Muscle layer of colon (tissue), 2 donors: ENCODE results near the gene THBS2.
"Not testable (repeated sequence)": the region's sequence is repeated elsewhere in the genome, so short reads cannot be mapped to it uniquely, and the experiment has no call there.

Experiments used
- H3K27ac ChIP-seq: one replicate; pipeline ENCODE4 v1.7.0; 2013; ENCODE audit warnings: low read depth, mild to moderate bottlenecking, low read length, moderate library complexity
- H3K27me3 ChIP-seq, 2 donors: one replicate each; pipeline ENCODE4 v1.7.0; 2013; ENCODE audit warnings: low read length in 2 of 2, mild to moderate bottlenecking in 2 of 2; ENCODE audit not compliant: insufficient read depth in 2 of 2, control insufficient read depth in 1 of 2
- H3K36me3 ChIP-seq: one replicate; pipeline ENCODE4 v1.7.0; 2013; ENCODE audit warnings: mild to moderate bottlenecking, low read length; ENCODE audit not compliant: insufficient read depth
- H3K4me1 ChIP-seq: one replicate; pipeline ENCODE4 v1.7.0; 2013; ENCODE audit warnings: mild to moderate bottlenecking, low read length; ENCODE audit not compliant: insufficient read depth
- H3K4me3 ChIP-seq, 2 donors: one replicate each; pipeline ENCODE4 v1.7.0; 2013; ENCODE audit warnings: low read length in 2 of 2, low read depth in 1 of 2, mild to moderate bottlenecking in 1 of 2, moderate library complexity in 1 of 2
- H3K9ac ChIP-seq: one replicate; pipeline ENCODE4 v1.7.0; 2013; ENCODE audit warnings: low read length
- H3K9me3 ChIP-seq: one replicate; pipeline ENCODE4 v1.7.0; 2013; ENCODE audit warnings: mild to moderate bottlenecking, low read length
- donor health status: abdominal sarcoma.
- donor health status: Adenocarcinoma of cecum.

THBS2 gene

GRCh38 chr6:169188051-169188470 is 65.6 kb downstream of the THBS2 start:
- H3K4me1 ChIP-seq: no peaks in the 10 kb centered on the region
- H3K9ac ChIP-seq: no peak overlapping the region
- H3K36me3 ChIP-seq: no peaks in the 10 kb centered on the region
- H3K9me3 ChIP-seq: no peaks in the 10 kb centered on the region
- no peaks in the 10 kb centered on the region for H3K27me3 ChIP-seq
- no peak overlapping the region for H3K4me3 ChIP-seq
- no peak overlapping the region for H3K27ac ChIP-seq

- no peaks in the 10 kb centered on the region for H3K9me3 ChIP-seq
- H3K27ac ChIP-seq: no peak overlapping the region
- no peaks in the 10 kb centered on the region for H3K36me3 ChIP-seq
- no peaks in the 10 kb centered on the region for H3K4me1 ChIP-seq
- no peak overlapping the region for H3K9ac ChIP-seq
- no peak overlapping the region for H3K4me3 ChIP-seq
- no peaks in the 10 kb centered on the region for H3K27me3 ChIP-seq
Observed at GRCh38 chr6:169186496-169187169, 67.0 kb downstream of the THBS2 start.

- no peaks in the 10 kb centered on the region for H3K9me3 ChIP-seq
- no peak overlapping the region for H3K4me3 ChIP-seq
- no peak overlapping the region for H3K27ac ChIP-seq
- H3K27me3 ChIP-seq: no peaks in the 10 kb centered on the region
- no peaks in the 10 kb centered on the region for H3K4me1 ChIP-seq
- no peaks in the 10 kb centered on the region for H3K36me3 ChIP-seq
- H3K9ac ChIP-seq: no peak overlapping the region
Observed at GRCh38 chr6:169185692-169186485, 67.8 kb downstream of the THBS2 start.

- Histone ChIP-seq H3K4me1 (no peaks in the 10 kb centered on the region), H3K27me3 (no peaks in the 10 kb centered on the region), H3K9ac (no peak overlapping the region), H3K36me3 (no peaks in the 10 kb centered on the region), H3K9me3 (no peaks in the 10 kb centered on the region), H3K4me3 (no peak overlapping the region), H3K27ac (no peak overlapping the region)
Observed at GRCh38 chr6:169185011-169185521, 68.6 kb downstream of the THBS2 start.

DNA sequence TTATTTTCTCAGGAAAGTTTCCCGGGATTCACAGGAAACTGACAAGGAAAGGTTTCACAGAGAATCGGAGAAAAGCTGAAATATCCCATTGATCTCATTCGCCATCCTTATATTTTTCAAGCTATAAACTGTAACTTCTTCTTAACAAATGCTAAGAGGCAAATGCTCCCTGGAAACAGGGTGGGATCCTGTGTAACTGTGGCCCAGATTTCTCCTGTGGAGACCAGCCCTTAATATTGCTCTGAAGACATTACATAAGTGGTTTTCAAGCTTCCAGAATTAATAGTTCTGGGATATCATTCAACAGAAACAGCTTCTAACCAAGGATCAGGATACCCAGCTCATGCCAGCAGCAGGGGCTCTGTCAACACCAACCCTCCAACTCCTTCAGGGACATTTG is 69.2 kb downstream of the THBS2 start:
- Histone ChIP-seq H3K9me3 (no peaks in the 10 kb centered on the region), H3K4me1 (no peaks in the 10 kb centered on the region), H3K9ac (no peak overlapping the region), H3K27ac (no peak overlapping the region), H3K4me3 (no peak overlapping the region), H3K27me3 (no peaks in the 10 kb centered on the region), H3K36me3 (no peaks in the 10 kb centered on the region)

- no peaks in the 10 kb centered on the region for H3K9me3 ChIP-seq
- H3K4me1 ChIP-seq: no peaks in the 10 kb centered on the region
- H3K36me3 ChIP-seq: no peaks in the 10 kb centered on the region
- H3K9ac ChIP-seq: no peak overlapping the region
- no peak overlapping the region for H3K4me3 ChIP-seq
- no peaks in the 10 kb centered on the region for H3K27me3 ChIP-seq
- H3K27ac ChIP-seq: no peak overlapping the region
Observed at GRCh38 chr6:169183233-169183632, 70.4 kb downstream of the THBS2 start.

- not testable (repeated sequence) for H3K27me3 ChIP-seq, H3K27ac ChIP-seq, H3K9ac ChIP-seq, H3K4me3 ChIP-seq, H3K4me1 ChIP-seq, H3K9me3 ChIP-seq, H3K36me3 ChIP-seq
Observed at GRCh38 chr6:169179831-169180230, 73.8 kb downstream of the THBS2 start.

- Histone ChIP-seq H3K9ac (no peak overlapping the region), H3K9me3 (no peaks in the 10 kb centered on the region), H3K4me1 (no peaks in the 10 kb centered on the region), H3K36me3 (no peaks in the 10 kb centered on the region), H3K27ac (no peak overlapping the region), H3K4me3 (no peak overlapping the region), H3K27me3 (no peaks in the 10 kb centered on the region)
Observed at GRCh38 chr6:169177516-169178166, 76.0 kb downstream of the THBS2 start.

GRCh38 chr6:169176361-169176991 is 77.2 kb downstream of the THBS2 start:
- H3K9me3 ChIP-seq: no peaks in the 10 kb centered on the region
- H3K4me3 ChIP-seq: no peak overlapping the region
- no peak overlapping the region for H3K27ac ChIP-seq
- no peak overlapping the region for H3K9ac ChIP-seq
- H3K36me3 ChIP-seq: no peaks in the 10 kb centered on the region
- H3K27me3 ChIP-seq: no peaks in the 10 kb centered on the region
- no peaks in the 10 kb centered on the region for H3K4me1 ChIP-seq

DNA sequence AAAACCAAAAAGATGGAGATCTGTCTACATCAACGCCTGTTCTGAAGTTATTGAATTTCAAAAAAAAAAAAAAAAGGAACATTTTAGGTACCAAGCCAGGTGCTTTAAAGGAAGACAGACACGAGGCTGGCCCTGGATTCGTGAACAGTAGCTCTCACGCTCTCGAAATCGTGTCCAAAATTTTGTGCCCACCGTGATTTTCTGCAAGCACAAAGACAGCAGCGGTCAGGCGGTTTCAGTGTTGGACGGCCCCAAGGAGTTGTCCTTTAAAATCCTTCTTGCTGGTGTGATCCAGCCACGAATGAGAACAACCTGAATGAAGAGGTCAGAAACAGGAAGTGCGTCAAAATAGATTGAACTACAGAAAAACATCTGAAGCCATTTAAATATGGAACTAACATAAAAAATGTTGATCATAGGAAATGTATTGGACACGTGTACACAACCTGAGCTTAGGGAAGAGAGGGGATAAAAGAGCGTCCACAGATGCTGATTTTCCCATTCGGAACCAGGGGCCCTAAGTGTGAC is 78.2 kb downstream of the THBS2 start:
- Histone ChIP-seq H3K9ac (no peak overlapping the region), H3K4me3 (no peak overlapping the region), H3K4me1 (no peaks in the 10 kb centered on the region), H3K36me3 (no peaks in the 10 kb centered on the region), H3K27me3 (no peaks in the 10 kb centered on the region), H3K9me3 (no peaks in the 10 kb centered on the region), H3K27ac (no peak overlapping the region)
